ENCODE results near the gene CYP1B1.
"Not testable (repeated sequence)": the region's sequence is repeated elsewhere in the genome, so short reads cannot be mapped to it uniquely, and the experiment has no call there.

Gene CYP1B1

DNA sequence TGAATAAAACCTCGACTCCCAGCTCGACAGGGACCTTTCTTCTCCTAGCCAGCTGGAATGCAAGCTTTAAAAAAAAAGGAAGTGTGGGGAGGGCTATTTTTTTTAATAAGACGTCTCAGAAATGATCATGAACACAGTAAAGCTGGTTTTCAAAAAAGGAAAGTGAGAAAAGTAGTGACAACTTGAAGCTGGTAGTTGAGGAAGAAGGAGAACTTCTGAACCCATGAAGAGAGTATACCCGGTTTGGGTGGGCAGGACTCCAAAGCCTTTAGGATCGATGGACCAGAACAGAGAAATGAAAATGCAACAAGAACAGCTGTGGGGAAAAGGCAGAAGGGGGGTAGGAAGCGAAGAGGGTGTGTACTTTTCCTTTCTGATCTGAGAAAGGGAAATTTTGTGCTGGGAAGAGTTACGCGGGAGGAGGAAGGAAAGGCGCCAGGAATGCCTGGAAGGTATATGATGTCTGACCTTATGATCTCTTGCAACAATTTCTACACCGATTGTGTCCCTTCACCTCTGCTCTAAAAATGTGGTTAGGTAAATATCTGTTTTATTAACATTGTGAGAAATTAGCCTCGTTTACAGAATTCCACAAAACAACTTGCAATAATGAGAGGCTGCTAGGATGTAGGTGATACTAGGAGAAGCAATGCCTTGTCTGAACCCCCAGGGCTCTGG lies 22.6 kb upstream of the CYP1B1 start:
- no peak for DNase-seq

DNA sequence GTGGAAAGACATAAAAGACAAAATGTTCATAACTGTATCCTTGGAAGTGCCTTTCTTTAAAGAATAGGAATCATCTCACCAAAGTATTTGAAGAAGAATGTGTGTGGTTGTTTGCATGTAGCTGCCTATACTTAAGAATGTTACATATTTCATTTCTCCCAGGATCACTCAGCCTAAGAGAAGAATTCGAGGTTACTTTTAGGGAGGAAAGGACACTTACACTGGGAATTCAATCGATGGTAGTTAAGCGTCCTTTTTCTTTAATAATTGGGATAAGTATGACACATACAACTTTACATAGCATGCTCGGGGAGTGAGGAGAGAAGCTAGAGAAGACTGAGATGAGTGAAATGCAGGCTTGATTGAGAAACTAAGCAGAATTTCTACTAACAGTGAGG lies 22.0 kb upstream of the CYP1B1 start:
- DNase-seq: no peak

DNA sequence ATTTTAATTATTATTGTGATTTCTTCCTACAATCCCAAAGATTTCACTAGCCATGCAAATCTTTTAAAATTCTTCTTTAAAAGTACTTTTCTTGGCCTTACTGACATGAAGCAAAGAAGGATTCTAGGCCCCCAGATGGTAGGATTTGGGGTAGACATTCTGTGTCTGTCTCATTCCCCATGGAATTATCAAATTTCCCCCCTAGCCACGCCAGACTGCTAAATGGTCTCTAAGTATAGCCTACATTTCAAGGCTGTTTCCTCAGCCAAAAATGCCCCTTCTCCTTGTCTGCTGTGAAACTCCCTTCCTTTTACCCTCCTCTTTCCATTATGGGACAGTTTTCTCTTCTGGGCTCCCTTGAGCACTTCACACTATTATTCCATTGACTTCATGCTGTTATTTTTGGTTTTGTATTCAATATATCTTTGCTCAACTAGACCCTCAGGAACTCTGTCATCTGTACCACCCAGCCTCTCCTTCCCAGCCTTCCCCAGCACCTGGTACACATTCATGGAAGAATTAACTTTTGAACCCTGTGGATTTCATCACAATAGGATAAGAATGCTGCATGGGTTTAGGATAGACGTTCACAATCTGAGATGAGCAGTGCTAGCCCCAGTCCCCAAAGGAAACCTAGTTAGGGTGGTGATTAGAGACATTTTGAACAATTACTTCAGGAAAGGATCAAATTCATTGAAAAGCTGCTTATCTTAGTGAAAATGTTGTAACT lies 21.5 kb upstream of the CYP1B1 start:
- no peak for DNase-seq

DNA sequence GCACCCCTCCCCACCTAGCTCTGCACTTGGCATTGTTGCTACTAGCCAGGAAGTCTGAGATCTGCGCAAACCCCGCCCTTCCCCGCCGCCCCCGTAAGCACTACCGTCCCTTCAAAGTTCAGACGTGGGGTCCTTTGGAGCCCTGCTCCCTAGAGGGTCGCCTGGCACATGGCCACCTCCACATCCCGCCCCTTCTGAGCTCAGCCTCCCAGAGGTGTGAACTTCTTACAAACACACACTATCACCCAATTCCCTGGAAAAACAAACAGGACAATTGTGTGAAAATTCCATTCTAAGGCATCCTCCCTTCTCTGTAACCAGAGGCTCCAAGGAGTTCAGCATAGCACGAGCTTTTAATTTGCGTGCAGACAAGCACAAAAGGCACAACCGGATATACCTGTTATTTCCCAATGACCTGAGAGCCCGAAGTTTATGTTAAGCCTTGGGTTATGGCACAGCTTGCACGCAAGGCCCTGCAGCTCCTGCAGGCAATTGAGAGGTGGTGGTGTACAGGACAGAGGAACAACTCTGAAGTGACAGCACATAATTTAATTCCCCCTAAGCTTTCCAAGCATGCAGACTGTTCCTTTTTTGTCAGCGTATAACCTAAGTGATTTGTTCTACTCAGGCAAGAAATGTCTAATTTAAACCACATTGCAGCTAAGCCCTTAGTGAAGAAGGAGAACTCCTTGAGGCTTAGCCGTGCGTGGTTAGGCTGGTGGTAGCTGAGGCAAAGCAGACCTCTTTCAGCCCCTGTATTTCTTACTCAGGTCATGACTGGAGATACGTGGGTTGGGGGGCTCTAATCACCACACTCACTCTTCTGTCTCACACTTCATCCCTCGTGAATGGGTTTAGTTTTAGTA lies 20.3 kb upstream of the CYP1B1 start:
- no peak for DNase-seq

DNA sequence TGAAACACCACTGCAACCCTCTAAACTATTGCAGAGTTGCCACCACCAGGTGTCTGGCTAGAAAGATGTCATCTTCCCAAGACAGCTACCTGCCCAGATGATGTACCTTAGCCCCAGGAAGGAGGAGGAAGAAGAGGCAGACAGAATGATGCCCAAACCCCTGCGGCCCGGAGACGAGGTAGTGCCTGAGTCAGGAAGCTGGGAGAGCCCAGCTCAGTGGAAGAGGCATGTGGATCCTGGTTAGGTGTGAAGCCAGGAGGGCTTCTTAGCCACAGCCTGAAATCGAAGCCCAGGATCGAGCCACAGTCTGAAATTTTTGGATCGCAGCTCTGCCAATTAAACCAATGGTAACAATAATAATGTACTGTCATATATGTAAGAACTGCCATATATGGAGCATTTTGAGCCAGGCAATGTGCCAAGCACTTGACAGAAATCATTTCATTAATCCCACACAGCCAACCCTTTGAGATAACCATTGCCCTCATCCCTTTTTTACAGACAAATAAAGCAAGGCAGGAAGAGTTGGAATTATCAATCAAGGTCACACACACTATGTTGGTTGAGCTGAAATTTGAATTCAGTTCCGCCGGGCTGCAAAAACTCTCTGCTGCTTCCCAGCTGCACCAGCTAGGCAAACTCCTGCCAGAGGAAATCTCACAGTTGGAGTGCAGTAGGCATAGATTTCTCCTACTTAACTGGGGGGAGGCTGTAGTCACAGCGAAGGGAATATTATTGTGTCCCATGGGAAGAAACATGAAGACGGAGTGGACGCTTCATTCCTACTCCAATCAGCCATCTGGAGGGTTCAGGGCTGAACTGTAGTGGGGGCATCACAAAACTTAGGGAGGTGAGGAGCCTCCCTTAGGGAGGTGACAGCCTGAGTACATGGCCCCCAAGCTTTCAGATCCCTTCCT lies 19.4 kb upstream of the CYP1B1 start:
- DNase-seq: no peak

DNA sequence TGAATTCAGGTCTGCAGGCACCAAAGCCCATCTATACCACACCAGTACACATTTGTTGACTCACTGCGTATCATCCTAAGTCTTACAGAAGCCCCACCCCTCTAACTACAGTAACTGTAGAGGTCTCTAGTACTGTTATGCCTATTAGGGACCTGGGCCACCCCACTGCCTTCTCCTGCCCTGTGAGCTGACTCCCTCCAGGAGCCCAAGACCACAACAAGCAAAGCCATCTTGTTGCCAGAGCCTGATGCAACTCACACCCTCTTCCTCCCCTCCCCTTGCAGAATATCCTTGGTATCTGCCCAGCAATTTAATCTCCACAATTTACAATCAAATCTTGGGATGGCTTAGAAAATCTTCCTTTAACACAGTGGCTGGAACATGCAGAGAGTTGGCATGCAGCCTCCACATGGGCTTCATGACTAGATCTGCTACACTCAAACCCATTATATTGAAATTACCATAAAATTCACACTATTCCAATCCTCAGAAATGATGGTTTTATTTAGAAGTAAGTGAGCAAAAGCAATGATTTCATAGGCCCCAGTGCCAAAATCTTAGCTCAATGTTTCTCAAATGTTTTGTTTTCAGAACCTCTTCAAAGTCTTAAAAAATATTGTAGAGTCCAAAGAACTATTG lies 17.7 kb upstream of the CYP1B1 start:
- no peak for DNase-seq

DNA sequence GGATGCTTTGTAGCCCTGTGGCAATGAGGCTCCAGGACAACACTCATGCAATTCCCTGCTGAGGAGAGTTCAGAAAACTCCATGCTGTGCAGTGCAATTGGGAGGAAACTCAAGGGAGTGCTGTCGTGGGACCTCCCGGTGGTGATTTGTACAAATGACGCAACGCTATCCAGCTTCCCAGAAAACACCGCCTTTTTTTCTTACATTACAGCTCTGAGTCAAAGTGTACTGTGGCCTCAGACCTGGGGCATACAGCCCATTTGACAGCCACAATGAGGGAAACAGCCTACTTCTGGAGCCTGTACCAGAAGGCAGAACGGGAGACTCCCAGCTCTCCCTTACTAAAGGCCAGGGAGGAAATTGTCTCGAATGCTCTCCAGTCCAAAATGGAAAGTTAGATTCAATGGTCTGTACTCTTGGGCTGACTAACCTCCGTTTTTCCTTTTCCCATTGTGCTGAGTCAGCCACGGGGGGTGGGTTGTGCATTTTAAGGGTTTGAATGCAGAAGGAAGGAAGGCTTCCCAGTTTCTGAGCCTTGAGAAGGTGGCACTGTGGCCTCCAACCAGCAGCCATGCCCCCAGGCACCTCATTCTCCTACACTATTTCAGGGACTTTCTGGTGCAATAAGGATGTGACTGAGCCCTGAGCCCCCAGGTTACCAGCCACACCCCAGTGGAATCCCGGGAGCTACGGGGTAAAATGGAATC lies 16.4 kb upstream of the CYP1B1 start:
- DNase-seq: peak; percentile 33

DNA sequence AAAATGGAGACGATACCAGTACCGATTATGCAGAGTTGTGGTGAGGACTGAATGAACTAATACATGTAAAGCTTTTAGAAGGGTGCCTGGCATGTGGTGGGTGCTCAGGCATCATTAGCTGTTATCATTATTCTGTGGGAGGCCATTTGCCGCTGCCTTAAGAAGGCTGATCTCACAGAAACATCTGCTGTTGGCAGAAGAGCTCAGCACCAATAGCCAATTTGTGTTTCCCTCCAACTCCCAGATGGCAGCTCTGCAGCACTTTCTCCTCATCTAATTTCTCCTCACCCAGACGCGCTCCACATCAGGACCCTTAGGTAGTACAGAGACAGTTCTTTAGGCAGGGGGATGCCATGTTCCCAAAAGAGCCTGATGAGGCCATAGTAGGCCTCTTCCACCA lies 15.8 kb upstream of the CYP1B1 start:
- no peak for DNase-seq

DNA sequence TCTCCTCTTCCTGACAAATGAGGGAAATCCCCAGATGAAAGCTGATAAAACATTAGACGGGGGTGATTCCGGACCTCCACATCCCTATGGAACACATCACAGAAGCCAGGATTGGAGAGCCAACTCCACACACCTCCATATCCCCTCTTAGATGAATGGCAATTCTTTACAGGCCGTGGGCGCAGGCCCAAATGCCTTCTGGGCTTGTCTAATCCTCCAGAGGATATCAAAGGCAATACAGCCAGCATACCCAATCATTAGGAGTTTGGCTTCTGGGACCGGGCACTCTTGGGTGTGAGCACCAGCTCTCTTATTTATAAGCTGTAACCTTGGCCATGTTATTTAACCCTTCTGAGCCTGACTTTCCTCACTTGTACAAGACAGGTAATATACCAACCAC lies 15.0 kb upstream of the CYP1B1 start:
- no peak for DNase-seq

DNA sequence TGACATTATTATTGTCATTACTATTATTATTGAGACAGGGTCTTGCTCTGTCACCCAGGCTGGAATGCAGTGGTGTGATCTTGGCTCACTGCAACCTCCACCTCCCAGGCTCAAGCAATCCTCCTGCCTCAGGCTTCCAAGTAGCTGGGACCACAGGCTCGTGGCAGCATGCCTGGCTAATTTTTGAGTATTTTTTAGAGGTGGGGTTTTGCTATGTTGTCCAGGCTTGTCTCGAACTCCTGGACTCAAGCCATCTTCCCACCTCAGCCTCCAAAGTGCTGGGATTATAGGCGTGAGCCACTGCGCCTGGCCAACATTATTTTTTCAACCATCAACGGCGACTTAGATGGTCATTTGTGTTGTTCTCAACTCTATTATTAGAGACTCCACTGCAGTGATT lies 14.3 kb upstream of the CYP1B1 start:
- DNase-seq: not testable (repeated sequence)

DNA sequence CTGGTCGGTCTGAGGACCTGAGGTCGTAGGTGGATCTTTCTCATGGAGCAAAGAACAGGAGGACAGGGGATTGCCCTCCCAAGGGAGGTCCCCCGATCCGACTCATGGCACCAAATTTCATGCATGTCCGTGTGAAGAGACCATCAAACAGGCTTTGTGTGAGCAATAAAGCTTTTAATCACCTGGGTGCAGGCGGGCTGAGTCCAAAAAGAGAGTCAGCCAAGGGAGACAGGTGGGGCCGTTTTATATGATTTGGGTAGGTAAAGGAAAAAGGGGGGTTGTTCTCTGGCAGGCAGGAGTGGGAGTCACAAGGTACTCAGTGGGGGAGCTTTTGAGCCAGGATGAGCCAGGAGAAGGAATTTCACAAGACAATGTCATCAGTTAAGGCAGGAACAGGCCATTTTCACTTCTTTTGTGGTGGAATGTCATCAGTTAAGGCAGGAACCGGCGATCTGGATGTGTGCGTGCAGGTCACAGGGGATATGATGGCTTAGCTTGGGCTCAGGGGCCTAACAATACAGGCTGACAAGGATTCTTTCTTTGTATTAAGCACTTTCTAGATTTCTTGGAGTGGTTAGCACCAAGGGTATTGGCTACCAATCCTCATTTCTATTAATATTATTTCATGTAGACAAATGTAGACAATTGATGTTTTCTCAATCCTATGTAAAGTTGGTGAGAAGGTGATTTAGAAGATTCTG lies 10.2 kb upstream of the CYP1B1 start:
- not testable (repeated sequence) for DNase-seq

DNA sequence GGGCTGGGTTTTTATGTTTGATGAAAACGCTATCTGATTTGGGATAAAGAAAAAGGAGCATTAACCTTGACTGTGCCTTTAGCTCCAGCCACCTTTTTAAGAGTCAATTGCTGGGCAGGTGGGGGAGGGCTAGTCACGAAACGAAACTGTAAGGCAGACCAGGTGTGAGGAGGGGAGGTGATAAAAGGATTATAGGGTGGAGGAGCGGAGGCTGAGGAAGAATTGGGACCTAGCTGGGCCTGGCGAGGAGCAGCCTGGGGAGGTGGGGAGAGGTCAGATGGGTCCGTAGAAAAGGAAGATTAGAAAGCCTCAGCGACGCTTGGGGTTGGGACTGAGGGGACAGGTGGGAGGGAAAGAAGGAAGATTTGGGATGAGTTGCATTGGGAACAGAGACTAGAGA lies 8.6 kb upstream of the CYP1B1 start:
- DNase-seq: not testable (repeated sequence)

DNA sequence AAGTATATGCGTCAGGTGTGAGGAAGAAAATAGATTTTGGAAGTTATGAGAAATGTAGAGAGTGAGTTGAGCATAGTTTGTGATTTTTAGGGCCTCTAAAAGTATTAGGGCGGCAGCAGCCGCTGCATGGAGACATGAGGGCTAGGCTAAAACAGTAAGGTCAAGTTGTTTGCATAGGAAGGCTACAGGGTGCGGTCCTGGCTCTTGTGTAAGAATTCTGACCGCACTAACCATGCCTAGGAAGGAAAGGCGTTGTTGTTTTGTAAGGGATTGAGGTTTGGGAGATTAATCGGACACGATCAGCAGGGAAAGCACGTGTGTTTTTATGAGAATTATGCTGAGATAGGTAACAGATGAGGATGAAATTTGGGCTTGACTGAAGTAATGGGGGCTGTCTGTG lies 6.8 kb upstream of the CYP1B1 start:
- not testable (repeated sequence) for DNase-seq

DNA sequence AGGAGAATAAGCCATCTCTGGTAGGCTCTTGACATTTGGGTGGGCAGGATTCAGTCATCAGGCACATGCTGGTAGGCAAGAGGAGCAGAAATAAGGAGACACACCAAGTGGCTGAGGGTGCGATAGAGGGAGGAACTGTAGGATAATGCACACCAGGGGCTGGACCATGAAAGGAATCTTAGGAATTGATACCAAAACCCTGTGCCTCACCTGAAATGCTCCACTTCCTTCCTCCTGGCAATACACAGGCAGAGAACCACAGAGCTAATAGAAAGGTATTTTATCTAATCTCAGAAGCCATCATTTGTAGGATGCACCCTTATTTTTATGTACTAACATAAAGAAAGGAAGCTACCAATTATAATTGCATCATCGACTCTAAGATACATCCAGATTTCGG lies 4.4 kb upstream of the CYP1B1 start:
- DNase-seq: no peak

DNA sequence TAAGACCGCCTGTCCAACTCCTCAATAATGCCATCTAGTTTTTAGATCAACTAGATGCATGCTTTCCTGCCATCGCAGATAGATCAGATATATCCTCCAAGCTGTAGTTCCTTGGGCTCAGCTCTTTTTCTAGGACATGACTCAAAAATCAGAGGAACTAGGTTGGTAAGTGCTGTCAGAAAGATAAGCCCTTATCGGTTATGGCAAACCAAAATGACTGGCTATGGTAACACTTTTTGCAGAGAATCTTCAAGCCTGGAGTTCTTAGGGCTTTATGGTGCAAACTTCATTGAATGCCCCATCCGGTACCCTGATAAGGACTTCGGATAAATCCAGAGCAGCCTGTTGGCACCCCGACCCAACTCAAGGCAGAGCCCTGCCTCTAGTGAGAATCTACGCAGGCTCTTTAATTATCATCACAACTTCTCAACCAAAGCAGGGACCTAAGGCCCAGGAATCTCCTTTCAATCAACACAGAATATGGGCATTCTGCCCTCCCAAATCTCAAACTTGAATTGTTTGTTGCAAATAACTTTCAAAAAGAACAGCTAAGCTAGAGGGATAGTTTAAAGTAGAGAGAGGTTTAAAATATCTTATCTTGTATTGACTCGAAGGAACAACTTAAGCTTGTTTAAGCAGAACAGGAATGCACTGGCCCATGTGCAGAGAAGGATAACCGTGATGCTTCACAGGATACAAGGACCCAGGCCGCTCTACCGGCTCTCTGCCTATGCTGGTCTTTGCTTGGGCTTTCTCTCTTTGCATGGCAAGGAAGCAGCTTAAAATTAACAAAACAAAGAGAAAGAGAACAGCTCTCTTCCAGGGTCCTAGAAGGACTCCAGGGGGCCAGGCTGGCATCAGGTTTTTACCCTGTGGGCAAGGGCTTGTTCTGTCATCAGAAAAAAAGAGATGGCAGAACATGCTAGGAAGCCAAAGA lies 3.4 kb upstream of the CYP1B1 start:
- DNase-seq: no peak

DNA sequence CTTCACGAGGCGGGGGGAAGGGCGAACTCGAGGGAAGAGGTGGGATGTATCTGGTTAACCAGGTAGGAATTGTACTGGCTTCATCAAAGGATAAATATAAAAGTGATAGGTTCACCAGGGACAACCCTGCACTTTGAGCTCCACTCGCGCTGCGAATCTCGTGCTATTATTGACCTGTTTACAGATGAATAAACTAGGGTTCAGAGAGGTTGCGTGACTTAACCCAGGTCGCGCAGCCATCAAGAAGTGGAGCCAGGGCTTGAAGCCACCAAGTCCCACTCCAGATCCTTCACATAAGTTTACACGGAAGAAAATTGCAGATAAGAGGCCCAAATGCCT lies 1.4 kb upstream of the CYP1B1 start:
- no peak for DNase-seq

DNA sequence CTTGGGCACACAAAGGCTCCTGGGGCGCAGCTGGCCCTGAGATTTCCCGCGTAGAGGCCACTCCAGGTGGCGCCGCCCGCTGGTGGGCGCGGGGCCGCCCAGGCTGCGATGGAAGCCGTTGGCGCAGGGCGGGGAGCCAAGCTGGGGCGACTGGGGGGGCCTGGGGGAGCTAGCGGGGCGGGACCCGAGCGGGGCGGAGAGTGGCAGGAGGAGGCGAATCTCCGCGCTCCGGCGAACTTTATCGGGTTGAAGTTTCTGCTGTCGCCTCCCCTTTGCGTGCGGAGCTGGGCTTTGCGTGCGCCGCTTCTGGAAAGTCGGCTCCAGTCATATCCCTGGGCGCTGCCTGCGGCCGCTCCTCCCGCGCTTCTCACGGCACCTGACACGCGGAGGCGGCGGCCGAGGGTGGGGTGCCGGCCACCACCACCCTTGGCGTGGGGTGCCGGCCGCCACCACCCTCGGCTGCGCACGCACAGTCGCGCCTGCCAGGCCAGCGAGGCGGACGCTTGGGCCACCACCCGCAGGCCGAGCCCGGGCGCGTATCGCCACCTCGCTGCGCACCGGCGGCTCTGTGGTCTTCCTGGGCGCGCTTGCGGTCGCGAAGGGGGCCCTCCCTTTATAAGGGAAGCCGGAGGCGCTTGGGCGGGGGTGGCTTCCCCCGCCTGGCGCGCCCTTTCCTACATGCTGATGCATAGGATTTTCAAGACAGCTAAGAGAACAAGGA lies 919 bp upstream of the CYP1B1 start:
- DNase-seq: peak; percentile 84

DNA sequence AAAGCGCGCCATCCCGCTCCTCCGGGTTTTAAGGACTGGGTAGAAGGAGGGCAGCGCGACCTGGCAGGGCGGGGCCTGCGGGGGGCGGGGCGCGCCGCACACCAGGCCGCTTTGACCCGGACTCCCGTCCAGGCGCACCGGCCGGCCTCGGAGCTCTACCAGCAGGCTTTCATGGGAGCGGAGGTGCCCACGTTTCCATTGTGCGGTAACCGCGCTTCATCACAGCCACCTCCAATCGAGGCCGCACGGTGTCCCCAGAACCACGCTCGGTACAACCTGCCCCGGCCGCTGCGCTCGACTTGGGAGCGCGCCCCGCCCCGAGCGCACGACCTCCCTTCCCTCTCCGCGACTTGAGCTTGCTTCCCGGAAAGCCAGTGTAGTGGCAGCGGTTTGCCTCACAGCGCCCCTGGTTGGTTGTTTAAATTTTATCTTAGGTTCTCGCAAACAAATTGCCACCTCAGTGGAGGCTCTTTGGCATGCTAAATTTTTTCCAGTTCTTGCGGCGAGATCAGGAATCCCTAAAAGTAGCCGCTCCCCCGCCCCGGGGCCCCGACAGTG lies 280 bp upstream of the CYP1B1 start:
- DNase-seq: no peak

Measured in T1000 (cell line).